D341Med (cell line): Measurements from ENCODE around the gene PRM1.

Experiments
- DNase-seq: peaks from one replicate; pipeline ENCODE4 v3.0.0; 2012; ENCODE audit warnings: low spot score

The PRM1 gene

DNA sequence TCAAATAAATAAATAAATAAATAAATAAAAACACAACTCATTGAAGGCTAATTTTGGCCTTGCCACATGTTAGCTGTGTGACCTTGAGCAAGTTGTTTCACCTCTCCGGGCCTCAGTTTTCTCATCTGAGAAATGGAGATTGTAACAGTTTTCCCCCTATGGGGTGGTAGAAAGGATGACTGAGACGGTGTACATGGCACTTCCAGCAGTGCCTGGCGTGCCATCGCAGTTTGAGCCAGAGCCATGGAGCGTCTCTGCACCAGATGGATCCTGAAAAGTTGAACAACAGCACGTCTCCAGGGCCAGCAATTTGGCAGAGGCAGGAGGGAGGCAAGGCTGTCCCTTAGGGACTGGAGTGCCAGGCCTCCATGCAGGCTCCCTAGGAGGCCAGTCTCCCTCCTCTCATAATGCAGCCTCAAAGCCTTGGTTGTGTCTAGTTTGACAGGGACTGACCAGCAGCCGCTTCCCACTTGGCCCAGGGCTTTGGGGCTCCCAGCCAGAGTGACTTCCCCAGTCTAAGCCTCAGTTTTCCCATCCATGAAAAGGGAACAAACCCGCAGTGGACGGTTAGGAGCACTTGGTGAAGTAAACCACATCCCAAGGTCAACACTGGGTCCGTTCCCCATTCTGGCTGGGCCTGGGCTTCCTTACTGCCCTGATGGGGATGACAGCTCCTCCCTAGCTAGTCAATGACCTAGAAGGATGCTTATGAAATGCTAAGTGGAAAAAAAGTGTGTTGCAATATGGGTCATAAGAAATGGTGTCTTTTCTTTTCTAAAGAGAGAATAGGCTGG, 44.5 kb downstream of the PRM1 start:
- DNase-seq: no peak

DNA sequence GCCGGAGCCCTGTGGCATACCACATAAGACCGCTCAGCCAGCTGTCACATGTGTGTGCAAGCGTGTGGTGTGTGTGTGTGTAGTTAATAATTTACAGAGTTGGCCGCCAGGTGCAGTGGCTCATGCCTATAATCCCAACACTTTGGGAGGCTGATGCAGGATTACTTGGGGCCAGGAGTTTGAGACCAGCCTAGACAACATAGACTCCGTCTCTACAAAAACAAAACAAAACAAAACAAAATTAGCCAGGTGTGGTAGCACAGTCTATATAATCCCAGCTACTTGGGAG, 45.5 kb downstream of the PRM1 start:
- no peak for DNase-seq

DNA sequence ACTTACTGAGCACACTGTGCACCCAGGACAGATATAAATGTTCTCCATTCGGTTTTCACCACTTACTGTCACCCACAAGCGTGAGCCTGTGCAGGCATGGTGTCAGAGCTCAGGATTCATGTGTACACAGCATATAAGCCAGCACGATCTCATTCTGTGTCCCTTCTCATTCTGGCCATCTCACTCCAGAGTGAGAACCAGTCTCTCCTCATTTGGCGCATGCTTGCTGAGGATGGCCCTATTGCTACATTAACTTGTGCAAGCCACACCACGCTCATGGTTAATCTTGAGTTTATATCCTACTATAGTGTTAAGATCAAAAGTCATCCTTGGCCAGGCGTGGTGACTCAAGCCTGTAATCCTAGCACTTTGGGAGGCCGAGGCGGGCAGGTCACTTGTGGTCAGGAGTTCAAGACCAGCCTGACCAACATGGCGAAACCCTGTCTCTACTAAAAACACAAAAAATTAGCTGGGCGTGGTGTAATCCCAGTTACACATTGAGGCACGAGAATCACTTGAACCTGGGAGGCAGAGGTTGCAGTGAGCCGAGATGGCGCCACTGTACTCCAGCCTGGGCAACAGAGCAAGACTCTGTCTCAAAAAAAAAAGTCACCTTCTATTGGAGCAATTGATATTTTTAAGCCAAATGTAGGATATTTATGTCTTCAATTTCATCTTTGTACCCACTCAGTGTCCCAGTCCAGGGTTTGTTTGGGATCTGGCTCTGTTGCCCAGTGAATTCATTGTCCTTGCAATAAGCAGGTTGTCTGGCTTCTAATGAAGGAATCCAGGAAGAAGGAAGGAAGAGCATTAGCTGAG, 46.0 kb downstream of the PRM1 start:
- no peak for DNase-seq

DNA sequence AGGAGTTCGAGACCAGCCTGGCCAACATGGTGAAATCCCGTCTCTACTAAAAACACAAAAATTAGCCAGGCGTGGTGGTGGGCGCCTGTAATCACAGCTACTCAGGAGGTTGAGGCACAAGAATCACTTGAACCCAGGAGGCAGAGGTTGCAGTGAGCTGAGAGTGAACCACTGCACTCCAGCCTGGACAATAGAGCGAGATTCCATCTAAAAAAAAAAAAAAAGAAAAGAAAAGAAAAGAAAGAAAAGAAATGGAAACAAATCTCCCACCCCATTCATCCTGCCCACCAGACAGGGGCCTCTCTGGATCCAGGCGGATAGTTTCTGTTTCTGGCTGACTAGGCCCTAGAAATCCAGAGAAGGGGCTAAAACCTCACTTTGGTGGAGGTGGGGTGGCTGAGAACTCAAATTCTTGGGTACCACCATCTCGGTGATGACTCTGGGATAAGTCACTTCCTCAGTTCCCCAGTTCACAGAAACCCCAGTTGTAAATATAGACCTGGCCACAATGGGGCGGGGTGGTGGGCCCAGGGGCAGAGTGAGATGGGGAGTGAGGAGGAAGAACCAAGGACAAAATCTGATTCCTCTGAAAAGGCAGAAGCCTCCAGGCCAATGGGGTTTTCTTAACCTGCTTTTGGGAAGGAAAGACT, 47.3 kb downstream of the PRM1 start:
- DNase-seq: no peak

DNA sequence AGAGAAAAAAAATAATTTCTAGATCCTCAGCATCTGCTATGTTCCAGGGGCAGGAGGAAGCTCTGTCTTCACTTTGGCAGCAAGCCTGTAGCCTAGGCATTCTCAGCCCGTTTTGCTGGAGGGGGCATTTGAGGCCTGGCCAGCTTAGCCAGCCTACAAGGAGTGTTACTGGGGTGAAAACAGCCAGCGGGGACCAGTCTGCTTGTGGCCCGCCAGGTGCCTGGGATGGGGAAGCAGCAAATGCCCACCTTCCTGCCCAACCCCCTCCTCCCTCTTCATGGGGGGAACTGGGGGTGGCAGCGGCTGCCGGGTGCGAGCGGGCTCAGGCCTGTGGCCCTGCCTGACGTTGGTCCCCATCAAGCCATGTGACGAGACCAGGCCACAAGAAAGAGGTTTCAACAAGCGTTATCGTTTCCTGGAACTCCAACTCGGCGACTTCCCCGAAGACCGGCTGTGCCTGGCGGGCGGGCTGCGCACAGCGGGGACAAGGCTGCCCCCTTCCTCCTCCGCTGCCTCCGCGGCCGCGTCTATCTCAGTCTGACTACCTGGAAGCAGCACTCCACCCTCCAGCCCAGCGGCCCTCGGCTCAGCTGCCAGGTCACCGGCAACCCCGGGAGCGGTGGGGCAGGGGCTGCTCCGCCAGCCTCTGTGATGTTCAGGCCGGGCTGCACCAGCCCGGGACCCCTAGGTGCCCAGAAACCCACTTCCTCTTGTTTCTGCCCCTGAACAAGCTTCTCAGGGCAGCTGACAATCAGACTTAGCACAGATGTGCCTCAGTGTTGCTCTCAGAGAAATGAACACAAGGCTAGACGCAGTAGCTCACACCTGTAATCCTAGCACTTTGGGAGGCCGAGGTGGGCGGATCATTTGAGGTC, 48.0 kb downstream of the PRM1 start:
- DNase-seq: no peak

DNA sequence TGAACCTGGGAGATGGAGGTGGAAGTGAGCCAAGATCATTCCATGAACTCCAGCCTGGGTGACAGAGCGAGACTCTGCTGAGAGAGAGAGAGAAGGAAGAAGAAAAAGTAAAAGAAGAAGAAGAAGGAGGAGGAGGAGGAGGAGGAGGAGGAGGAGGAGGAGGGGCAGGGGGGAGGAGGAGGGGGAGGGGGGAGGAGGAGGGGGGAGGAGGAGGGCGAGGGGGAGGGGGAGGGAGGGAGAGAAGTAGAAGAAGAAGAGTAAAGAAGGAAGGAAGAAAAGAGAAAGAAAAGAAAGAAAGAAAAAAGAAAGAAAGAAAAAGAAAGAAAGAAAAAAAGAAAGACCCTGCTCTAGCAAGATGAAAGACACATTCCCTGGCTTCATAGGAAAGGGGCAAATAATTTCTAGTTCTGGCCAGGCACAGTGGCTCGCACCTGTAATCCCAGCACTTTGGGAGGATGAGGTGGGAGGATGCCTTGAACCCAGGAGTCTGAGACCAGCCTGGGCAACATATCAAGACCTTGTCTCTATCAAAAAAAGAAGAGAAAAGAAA, 48.8 kb downstream of the PRM1 start:
- no peak for DNase-seq

DNA sequence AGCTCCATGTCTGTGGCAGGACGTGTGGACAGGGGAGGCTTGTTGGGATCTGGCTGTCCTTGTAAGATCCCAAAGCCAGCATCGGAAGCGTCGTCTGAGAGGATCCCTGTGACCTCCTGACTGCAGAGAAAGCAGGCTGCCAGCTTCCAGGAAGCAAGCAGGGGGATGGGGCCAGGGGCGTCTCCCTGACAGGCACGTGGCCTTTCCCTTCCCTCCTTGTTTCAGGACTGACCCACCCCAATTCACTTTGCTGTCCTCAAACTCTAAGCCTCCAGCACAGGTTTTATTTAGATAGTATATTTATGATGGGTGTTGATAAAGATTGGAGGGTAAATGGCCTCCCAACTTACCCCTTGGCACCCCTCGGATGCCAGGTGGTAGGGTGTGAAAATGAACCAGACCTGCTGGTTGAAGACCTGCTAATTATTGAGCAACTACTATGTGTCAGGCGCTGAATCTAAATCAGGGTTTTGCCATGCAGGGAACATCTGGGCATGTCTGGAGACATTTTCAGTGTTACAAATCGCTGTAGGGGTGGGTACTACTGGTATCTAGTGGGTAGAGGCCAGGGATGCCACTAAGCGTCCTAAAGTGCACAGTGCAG, 49.7 kb downstream of the PRM1 start:
- DNase-seq: no peak
